ENCODE data around the gene TOPBP1.

- TF ChIP-seq POLR2A (IDR thresholded peaks at IDR 0.05) (peak; percentile 62), CTCF (IDR thresholded peaks at IDR 0.05) (peak; percentile 14 to 27 (median 19))
Measured at GRCh38 chr3:133573054-133573628, 88.6 kb downstream of the TOPBP1 start.
